RWPE1 (cell line): ENCODE data around the gene VTI1A.
"Not testable (repeated sequence)": the region's sequence is repeated elsewhere in the genome, so short reads cannot be mapped to it uniquely, and the experiment has no call there.

Source experiments
- CTCF ChIA-PET: fragments of 350-600 bp; sonication (Branson Sonifier 250); formaldehyde crosslinking; extraction: SDS; loops from one replicate; lab custom pipeline; 2021; lab: Yijun Ruan, JAX
- POLR2A ChIA-PET: fragments of 400-600 bp; formaldehyde crosslinking; extraction: SDS; loops from one replicate; lab custom pipeline; 2020; ENCODE audit warnings: antibody characterized with exemption; ENCODE audit not compliant: low non-redundant PET; lab: Yijun Ruan, JAX
- DNase-seq: peaks from one replicate; pipeline ENCODE4 v3.0.0; 2012; ENCODE audit warnings: low spot score
- H3K27ac ChIP-seq: fragments of 450-650 bp; 2 replicates; pipeline ENCODE4 v1.5.1; 2017
- TF ChIP-seq, protein P1 (sequence below): fragments of 450-650 bp; conservative IDR thresholded peaks from 2 replicates; pipeline ENCODE4 v1.5.1; 2017; ENCODE audit warnings: low read depth, mild to moderate bottlenecking

VTI1A gene

DNA sequence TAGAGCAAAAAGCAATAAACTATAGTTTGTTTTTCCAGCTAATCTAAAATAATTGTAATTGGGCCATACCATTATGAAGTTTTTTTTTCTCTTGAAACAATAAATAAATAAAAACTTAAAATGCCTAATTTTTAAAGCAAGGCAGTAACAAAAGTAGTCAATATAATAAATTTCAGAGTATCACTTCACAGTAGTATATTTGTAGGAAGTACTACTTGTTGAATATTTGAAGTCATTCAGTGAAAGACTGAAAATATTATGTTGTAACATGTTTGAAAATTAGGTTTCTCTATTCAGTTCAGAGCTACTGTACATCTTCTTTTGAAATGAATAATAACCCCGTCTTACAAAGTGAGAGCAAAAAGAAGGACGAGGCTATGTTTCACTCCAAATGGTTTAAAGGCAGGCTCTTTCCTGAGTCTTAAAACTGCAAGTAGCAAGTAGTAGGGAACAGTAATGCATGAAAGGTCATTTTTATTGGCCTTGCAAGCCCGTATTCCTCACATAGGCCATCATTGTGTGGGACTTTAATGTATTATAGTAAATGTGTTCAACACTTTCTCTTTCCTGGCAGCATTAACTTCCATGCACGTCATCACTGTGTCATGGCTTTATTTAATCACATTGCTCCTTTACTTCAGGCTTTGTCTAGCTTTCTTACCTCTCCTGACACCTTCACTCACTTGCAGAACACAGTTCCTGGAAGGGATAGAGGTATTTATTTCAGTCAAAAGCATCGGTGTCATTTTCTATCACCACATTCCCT is 141.4 kb downstream of the VTI1A start:
- ChIA-PET POLR2A (no interaction called here), CTCF (interaction anchor here (0.6 kb wide), 2 partner anchors 41 to 117 kb away, joined by 4 read pairs; no protein-coding TSS in a partner anchor)
- no peak for DNase-seq
- no peak overlapping the region for H3K27ac ChIP-seq
- TF ChIP-seq, protein P1, sequence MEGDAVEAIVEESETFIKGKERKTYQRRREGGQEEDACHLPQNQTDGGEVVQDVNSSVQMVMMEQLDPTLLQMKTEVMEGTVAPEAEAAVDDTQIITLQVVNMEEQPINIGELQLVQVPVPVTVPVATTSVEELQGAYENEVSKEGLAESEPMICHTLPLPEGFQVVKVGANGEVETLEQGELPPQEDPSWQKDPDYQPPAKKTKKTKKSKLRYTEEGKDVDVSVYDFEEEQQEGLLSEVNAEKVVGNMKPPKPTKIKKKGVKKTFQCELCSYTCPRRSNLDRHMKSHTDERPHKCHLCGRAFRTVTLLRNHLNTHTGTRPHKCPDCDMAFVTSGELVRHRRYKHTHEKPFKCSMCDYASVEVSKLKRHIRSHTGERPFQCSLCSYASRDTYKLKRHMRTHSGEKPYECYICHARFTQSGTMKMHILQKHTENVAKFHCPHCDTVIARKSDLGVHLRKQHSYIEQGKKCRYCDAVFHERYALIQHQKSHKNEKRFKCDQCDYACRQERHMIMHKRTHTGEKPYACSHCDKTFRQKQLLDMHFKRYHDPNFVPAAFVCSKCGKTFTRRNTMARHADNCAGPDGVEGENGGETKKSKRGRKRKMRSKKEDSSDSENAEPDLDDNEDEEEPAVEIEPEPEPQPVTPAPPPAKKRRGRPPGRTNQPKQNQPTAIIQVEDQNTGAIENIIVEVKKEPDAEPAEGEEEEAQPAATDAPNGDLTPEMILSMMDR, result no peak

DNA sequence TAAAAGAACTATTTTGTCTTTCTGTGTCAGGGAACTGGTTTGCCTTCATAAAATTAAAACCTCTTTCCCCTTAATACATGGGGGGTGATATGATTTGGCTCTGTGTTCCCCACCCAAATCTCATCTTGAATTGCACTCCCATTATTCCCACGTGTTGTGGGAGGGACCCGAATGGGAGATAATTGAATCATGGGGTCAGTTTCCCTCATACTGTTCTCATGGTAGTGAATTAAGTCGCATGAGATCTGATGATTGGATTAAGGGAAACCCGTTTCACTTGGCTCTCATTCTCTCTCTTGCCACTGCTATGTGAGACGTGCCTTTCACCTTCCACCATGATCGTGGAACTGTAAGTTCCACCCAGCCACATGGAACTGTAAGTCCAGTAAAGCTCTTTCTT is 142.1 kb downstream of the VTI1A start:
- POLR2A ChIA-PET, result no interaction called here
- TF ChIP-seq, protein P1, result no peak
- no peak for DNase-seq
- CTCF ChIA-PET, result interaction anchor here (0.6 kb wide), 1 partner anchor 42 kb away, joined by 4 read pairs; no protein-coding TSS in a partner anchor
- H3K27ac ChIP-seq, result no peak overlapping the region

DNA sequence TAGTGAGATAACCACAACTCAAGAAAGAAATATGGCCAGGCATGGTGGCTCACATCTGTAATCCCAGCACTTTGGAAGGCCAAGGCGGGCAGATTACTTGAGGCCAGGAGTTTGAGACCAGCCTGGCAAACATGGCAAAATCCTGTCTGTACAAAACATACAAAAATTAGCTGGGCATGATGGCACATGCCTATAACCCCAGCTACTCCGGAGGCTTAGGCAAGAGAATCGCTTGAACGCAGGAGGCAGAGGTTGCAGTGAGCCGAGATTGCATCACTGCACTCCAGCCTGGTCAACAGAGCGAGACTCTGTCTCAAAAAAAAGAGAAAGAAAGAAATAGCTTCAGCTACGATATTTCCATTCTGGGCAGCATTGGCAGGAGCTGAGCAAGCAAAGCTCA is 143.8 kb downstream of the VTI1A start:
- DNase-seq, POLR2A ChIA-PET: not testable (repeated sequence)
- CTCF ChIA-PET, result interaction anchor here (0.6 kb wide), 1 partner anchor 40 kb away, joined by 4 read pairs; no protein-coding TSS in a partner anchor
- peak overlapping the region; percentile 23; the same call in 1 of the 2 replicates for H3K27ac ChIP-seq

DNA sequence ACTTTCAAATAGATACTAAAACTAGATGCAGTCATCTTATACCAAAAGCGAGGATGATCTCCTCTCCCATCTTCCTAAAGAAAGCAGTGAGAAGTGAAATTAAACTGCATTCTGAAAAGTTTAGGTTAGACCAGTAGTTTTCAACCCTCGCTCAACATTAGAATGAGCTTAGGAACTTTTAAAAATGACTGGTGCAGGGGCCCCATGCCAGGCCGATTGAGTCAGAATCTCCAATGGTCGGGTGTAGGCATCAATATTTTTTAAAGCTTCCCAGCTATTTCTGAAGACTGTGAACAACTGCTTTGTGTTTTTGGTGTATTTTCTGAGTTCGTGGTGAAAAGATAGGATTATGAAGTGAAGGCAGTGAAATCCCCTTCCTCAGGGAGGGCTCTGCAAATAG is 146.0 kb downstream of the VTI1A start:
- no peak for DNase-seq

DNA sequence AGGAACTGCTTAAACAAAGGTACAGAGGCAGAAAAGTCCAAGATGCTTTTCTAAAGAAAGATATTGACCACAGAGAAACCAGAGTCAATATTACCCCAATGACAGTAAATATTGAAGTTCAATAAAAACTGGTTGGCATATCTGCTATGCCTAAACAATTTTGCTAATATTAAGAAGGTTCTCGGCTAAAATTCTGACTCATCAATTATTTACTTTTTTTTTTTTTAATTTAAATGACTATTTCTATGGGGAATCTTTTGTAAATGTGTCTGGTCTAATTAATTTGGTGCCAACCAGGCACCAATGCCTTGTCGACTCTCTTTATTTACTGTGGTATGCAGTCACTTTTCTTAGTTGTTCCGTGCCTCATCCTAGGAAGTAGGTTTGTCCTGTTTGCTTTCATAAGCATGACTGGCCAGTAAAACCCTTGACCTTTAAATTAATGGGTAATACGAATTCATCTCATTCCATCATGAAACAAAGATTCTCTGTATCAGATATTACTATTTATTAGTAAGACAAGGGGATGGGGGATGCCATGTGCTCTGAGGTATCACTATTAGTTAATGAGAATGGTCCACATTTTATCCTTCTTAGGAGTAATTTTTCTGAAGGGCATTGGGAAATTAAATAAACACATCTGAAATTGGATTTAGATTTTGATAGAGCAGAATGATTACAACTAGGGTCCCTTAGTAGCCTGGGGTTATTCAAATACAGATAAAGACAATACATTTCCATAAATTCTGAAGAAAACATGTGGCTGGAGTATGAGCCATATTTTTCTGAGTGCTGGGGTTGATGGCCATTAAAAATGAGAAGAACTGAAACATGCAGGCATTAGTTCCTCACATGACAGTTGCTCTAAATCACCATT is 154.4 kb downstream of the VTI1A start:
- DNase-seq, result no peak
- CTCF ChIA-PET, result no interaction called here
- no peak overlapping the region for H3K27ac ChIP-seq
- POLR2A ChIA-PET, result no interaction called here
- TF ChIP-seq, protein P1, result no peak

More for the DNA sequence above, 146.0 kb downstream of the VTI1A start:
- TF ChIP-seq, protein P1, result no peak
- ChIA-PET CTCF (no interaction called here), POLR2A (no interaction called here)
- no peak overlapping the region for H3K27ac ChIP-seq

DNA sequence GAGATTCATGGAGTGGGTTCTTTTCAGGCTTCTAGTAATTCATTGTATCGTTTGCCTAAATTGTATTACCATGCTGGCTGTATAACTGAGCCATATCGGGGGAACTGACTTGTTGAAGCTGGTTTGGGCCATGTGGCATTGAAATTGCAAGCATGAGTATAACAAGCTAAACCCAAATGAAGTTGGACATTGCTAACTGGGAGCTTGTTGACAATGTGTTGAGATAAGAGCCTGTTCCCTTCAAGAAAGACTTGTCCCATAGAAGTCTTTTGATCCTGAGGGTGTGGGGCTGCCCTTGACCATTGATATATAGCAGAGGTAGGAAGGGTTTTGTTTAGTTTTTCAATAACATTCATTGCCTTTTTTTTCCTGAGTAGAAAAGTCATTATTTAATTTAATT is 156.0 kb downstream of the VTI1A start:
- ChIA-PET POLR2A (no interaction called here), CTCF (interaction anchor here (0.7 kb wide), 1 partner anchor 37 kb away, joined by 3 read pairs; no protein-coding TSS in a partner anchor)
- DNase-seq, result no peak
- TF ChIP-seq, protein P1, result no peak
- no peak overlapping the region for H3K27ac ChIP-seq
